NCI-H2029 treated with DMSO at 0.1 percent for 48 hours (cell line): ENCODE measurements around the gene RYR2.
"Not testable (repeated sequence)": the region's sequence is repeated elsewhere in the genome, so short reads cannot be mapped to it uniquely, and the experiment has no call there.

Source experiments
- DNase-seq: peaks from one replicate; lab custom pipeline; 2025; lab: John Stamatoyannopoulos, UW

The RYR2 gene

DNA sequence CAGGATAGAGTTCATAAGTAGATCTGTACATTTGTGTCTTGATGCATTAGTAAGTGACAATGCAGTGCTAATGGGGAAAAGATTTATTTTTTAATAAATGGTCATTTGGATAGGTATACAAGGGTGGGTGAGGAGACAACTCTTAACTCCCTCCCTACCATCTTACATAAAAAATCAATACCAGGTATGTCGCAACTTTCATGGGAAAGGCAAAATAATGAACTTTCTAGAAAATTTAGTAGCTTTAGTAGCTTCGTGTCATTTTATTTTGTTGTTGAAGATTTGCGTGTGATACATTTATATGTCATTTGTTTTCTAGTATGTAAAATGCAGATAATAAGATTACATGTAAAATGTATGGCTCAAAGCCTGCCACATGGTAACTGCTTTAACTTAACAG is 310.8 kb downstream of the RYR2 start:
- no peak for DNase-seq

DNA sequence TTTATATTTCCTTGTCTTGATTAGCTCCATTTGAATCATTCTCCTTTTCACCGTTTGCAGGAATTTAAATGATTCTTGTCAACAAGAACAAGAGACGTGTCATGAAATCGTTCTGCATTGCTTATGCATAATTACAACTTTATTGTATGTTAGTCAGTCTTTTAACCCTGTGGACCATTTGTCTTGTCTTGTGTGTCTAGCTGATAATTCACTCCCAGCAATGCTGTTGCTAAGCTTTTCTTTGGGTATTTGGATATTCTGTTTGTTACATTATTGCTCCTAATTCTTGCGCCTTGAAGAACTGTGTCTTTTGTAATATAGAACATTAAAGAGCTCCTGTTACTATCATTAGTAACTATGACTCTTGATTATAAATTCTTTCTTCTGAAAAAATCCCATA is 311.9 kb downstream of the RYR2 start:
- no peak for DNase-seq

DNA sequence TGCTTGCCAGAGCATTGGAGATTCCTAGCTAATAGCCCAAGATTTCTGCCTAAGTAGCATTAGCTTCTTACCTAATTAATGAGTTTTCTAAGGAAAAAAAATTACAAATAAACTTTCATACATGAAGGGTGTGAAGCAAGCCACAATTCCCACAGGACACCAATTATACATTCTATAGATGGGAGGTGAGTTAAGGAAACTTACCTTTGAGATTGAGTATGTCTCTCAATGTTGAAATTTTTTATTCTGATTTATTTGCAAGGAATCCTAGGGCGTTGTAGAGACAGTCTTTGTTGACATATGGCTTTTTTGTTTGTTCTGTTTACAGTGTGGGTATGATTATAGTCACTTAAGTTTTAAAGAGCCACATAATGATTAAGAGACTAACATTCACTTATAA is 313.0 kb downstream of the RYR2 start:
- DNase-seq, result no peak

GRCh38 chr1:237358555-237358954 is 316.6 kb downstream of the RYR2 start:
- DNase-seq, result no peak

GRCh38 chr1:237367758-237368157 is 325.8 kb downstream of the RYR2 start:
- no peak for DNase-seq

DNA sequence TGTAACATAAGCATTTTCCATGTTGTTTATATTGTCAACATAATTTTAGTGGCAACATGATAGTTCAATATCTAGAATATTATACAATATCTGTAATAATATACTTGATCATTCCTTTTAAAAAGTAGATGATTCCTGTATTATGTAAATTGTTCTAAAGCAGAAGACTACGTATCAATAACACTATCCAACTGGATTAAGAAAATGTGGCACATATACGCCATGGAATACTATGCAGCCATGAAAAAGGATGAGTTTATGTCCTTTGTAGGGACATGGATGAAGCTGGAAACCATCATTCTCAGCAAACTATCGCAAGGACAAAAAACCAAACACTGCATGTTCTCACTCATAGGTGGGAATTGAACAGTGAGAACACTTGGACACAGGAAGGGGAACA is 329.5 kb downstream of the RYR2 start:
- not testable (repeated sequence) for DNase-seq

GRCh38 chr1:237383791-237384190 is 341.8 kb downstream of the RYR2 start:
- no peak for DNase-seq

DNA sequence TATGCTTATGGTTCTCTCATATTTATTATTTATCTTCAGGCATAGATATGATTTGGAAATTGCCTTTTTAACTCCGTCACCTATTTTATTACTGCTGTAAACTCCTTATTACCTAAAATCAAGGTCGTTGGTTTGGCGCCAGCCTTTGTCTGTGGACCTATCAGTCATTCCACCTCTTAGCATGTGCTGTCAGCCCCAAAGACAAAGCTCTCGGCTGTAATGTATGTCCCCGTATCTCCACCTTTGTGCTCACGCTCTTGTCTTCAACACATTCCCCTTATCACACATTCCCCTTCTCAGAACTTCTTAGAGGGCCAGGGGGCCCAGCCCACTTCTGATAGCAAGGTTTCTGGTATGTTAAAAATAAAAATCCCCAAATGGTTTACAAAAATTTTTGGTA is 342.2 kb downstream of the RYR2 start:
- DNase-seq, result no peak

GRCh38 chr1:237386362-237387143 is 344.6 kb downstream of the RYR2 start:
- DNase-seq, result no peak

- no peak for DNase-seq
Measured at GRCh38 chr1:237387144-237387505, 345.1 kb downstream of the RYR2 start.

DNA sequence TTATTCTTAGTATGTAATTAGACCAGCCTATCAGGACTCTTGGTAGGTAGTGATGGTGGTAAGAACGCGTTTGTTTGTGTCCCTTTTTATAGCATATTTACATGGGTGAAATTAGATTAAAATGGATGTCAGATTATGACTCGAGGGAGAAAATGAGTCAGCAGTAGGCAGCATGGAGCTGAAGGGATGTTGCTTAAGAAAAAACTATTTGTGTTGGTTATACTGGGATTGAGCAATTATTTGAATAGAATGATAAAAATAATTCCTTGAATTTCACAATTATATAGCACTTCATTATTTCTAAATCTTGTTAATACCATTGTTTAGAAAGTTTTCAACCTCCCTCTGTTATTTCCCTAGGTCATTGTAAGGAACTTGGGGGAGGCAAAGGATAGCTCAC is 348.8 kb downstream of the RYR2 start:
- no peak for DNase-seq

DNA sequence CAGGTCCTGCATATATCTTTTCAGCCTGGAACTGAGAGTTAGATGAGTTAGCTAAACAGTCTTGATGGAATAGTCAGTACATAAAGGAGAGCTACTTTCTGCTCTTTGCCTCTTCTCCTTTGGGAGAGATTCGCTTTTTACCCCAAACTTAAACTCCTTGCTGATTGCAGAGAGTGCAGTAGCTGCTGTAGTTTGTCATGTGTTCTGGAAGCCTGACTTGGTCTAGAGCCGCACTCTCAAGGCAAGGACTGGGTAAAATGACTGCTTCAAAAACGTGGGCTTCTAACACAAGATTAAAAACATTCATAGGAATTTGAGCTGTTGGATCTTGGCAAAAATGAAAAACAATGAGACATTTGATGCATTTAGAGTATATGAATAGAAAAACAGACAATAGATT is 351.6 kb downstream of the RYR2 start:
- no peak for DNase-seq

GRCh38 chr1:237394281-237394680 is 352.3 kb downstream of the RYR2 start:
- DNase-seq, result no peak

DNA sequence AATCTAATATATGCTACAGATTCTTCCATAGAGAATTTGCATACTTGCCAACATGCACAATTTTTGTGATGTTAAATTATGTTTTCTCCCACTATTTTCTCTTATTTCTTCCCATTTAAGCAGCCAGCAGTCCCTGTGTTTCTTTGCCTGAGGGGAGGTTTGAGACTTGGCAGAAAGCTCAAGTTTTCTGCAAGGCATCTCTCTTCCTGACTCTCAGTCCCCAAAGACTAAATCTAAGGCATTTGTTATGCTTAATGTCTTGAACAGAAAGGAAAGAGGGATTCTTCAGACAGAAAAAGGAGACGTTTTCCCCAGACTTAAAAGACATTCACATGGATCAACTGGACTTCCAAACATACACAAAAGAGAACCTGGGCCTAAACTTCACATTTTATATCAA is 354.4 kb downstream of the RYR2 start:
- DNase-seq, result no peak

DNA sequence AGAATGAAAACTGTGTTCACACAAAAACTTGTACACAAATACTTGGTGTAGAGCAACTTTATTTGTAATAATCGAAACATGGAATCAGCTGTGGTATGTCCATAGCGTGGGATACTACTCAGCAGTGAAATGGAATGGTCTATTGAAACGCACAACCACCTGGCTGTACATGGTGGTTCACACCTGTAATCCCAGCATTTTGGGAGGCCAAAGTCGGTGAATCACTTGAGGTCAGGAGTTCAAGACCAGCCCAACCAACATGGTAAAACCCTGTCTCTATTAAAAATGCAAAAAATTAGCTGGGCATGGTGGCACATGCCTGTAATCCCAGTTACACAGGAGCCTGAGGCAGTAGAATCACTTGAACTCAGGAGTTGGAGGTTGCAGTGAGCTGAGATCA is 356.8 kb downstream of the RYR2 start:
- no peak for DNase-seq

DNA sequence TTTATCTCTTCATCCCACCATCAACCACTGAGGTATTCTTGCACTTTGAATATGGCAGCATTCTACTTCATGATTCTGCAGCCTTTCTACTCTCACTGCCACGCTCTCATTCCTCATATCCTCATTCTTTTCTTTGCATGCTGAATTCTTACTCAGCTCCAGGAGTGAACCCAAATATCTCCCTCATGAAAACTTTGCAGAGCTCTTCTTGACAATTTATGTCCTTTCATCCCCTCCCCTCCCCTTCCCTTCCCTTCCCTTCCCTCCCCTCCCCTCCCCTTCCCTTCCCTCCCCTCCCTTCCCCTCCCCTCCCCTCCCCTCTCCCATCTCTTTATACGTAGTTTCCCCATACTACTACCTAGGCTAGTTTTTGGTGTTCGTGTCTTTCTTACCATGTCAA is 363.9 kb downstream of the RYR2 start:
- DNase-seq, result no peak

DNA sequence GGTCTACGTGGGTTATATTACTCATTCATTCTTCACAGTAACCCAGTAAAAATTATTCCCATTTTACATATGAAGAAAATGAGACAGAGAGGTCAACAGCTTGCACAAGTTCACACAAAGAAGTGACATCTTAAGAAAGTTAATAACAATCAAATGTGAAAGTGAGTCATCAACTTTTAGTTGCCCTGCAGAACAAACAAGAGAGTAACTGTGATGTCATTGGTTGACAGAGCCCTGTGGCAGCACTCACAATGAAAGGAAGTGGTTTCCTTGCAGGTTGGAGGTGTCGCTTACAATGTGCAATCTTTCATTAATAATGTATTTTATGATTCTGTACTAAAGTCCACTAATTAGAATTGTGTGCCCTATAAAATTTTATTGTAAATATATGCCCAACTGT is 369.6 kb downstream of the RYR2 start:
- DNase-seq, result no peak

GRCh38 chr1:237416924-237417655 is 375.1 kb downstream of the RYR2 start:
- no peak for DNase-seq

GRCh38 chr1:237428809-237429208 is 386.8 kb downstream of the RYR2 start:
- DNase-seq, result no peak

- no peak for DNase-seq
Measured at GRCh38 chr1:237429252-237429651, 387.3 kb downstream of the RYR2 start.

DNA sequence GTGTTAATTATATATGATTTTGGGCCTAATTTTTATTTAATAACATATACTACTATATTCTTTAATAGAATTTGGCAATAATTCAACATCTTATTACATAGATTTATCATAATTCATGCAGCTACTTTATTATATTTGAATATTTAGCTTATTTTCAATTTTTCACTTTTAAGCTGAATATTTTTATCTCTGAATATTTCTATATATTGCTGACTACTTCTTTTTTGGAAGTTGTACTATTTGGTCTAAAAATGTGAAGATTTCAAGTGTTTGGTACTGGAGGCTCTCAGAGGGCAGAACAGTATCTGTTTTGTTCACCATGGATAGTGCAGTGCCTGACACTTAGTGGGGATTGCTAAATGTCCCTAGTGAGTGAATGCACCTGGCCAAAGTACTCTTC is 389.5 kb downstream of the RYR2 start:
- no peak for DNase-seq

DNA sequence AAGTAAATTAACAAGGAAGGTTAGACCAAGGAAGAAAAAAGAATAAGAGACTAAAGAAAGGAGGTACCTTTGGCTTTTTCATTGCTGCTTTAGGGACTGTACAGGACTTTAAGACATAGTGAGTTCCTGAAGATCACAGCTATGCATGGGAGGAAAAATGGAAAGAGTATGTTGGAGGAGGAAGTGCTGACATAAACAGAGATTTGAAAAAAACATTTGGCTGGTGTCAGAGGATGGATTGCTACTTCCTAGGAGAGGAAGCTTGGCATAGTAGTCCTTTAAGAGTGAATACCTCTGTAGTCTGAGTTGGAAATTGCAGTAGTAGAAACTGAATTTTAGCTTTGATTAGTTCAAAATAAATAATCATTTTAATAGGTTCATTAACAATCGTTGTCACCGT is 398.4 kb downstream of the RYR2 start:
- no peak for DNase-seq

DNA sequence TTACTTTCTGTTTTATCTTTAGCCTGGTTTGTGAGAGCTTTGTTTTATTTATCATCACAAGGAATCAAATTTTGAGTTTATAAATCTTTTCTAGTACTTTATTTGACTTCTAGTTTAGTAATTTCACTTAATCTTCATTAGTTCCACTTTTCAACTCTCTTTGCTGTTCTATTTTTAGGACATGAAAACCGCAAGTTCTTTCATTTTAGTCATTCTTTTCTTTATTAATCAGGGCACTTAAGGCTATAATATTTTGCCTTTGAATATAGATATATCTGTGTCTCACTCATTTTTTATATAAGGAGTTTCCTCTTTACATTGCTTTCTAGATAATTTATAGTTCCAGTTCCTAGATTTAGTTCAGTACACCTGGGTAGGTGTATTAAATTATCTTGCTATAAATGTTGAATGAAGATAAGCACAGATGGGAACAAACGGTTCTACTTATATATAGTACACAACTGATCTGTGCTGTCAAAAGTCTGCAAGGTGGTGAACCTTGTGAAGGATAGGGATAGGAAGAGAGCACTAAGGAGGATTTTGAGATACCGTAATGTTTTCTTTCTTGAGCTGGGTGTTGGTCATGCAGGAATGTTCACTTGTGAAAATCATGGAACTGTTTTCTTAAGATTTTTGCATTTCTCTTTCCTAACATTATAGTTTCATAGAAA is 402.3 kb downstream of the RYR2 start:
- DNase-seq, result no peak
